Astrocyte (in vitro differentiated cells and primary cell): Measurements from ENCODE around the gene GPC5.

Experiments
- EZH2 ChIP-seq: IDR thresholded peaks from 2 replicates; pipeline ENCODE4 v1.6.1; 2012; ENCODE audit warnings: mild to moderate bottlenecking, low read length, inconsistent platforms; ENCODE audit not compliant: insufficient read depth
- TF ChIP-seq, protein P1 (sequence below): IDR thresholded peaks from 2 replicates; pipeline ENCODE4 v1.5.1; 2011; ENCODE audit warnings: low read depth, mild to moderate bottlenecking, inconsistent platforms, low read length, moderate library complexity; ENCODE audit not compliant: insufficient read depth

- TF ChIP-seq, protein P1, sequence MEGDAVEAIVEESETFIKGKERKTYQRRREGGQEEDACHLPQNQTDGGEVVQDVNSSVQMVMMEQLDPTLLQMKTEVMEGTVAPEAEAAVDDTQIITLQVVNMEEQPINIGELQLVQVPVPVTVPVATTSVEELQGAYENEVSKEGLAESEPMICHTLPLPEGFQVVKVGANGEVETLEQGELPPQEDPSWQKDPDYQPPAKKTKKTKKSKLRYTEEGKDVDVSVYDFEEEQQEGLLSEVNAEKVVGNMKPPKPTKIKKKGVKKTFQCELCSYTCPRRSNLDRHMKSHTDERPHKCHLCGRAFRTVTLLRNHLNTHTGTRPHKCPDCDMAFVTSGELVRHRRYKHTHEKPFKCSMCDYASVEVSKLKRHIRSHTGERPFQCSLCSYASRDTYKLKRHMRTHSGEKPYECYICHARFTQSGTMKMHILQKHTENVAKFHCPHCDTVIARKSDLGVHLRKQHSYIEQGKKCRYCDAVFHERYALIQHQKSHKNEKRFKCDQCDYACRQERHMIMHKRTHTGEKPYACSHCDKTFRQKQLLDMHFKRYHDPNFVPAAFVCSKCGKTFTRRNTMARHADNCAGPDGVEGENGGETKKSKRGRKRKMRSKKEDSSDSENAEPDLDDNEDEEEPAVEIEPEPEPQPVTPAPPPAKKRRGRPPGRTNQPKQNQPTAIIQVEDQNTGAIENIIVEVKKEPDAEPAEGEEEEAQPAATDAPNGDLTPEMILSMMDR: no peak
- TF ChIP-seq EZH2: no peak
These were observed 169.2 kb downstream of the GPC5 start for GRCh38 chr13:91567485-91568207.
